Natural killer cell treated with Interleukin-12 subunit alpha and Interleukin-12 subunit beta and Interleukin-15 and Interleukin-18, amount 100 ng/mL, for 72 hours (primary cell): ENCODE data around the gene ACO2. TPM values are rescaled to one million over a fixed set of nuclear protein-coding genes. Genes with fewer than 3 reads are reported as not detected.

Experiments used
- ATAC-seq, 2 donors: fragments of 150-1000 bp; cut with Tn5 transposase in 1 of 2; sonication (Bioruptor Pico), chemical (Tn5 transposase) in 1 of 2; 2 replicates each; pipeline ENCODE4 v1.10.0; 2021
- DNase-seq: peaks from one replicate; pipeline ENCODE4 v3.0.0; 2022; ENCODE audit warnings: low spot score
- H3K27ac Mint-ChIP-seq, 2 donors: 1 replicate in 1 of 2; 2 replicates in 1 of 2; pipeline ENCODE4 v1.8.0; 2022; ENCODE audit warnings: mixed read lengths in 2 of 2, mild to moderate bottlenecking in 1 of 2, moderate library complexity in 1 of 2
- H3K27me3 Mint-ChIP-seq, 2 donors: 1 replicate in 1 of 2; 2 replicates in 1 of 2; pipeline ENCODE4 v1.8.0; 2022; ENCODE audit warnings: mixed read lengths in 2 of 2
- H3K36me3 Mint-ChIP-seq: one replicate; pipeline ENCODE4 v1.8.0; 2022; ENCODE audit warnings: mixed read lengths
- H3K4me1 Mint-ChIP-seq, 2 donors: 1 replicate in 1 of 2; 2 replicates in 1 of 2; pipeline ENCODE4 v1.8.0; 2022; ENCODE audit warnings: low read depth in 2 of 2, mixed read lengths in 2 of 2, mild to moderate bottlenecking in 1 of 2
- H3K4me3 Mint-ChIP-seq: one replicate; pipeline ENCODE4 v1.8.0; 2022; ENCODE audit warnings: mixed read lengths
- H3K9me3 Mint-ChIP-seq: 2 replicates; pipeline ENCODE4 v1.8.0; 2022; ENCODE audit warnings: mixed read lengths
- total RNA-seq, 2 donors: library from RNA; stranded (reverse); gene quantifications; one replicate each; pipeline ENCODE4 v1.2.3, GENCODE V29; 2022

The ACO2 gene
- total RNA-seq, 2 donors from 2014 or later, result 109 to 113 TPM

GRCh38 chr22:41575533-41575932 is 106.6 kb downstream of the ACO2 start:
- Mint-ChIP-seq H3K27ac (no peak overlapping the region), H3K4me3 (no peak overlapping the region), H3K4me1 (no peaks in the 10 kb centered on the region), H3K36me3 (no peaks in the 10 kb centered on the region), H3K27me3 (no peaks in the 10 kb centered on the region), H3K9me3 (no peaks in the 10 kb centered on the region)
- DNase-seq, result no peak
- no peak for ATAC-seq

GRCh38 chr22:41576877-41577276 is 108.0 kb downstream of the ACO2 start:
- no peak overlapping the region for H3K27ac Mint-ChIP-seq
- no peaks in the 10 kb centered on the region for H3K9me3 Mint-ChIP-seq
- no peak for DNase-seq
- no peaks in the 10 kb centered on the region for H3K27me3 Mint-ChIP-seq
- no peak for ATAC-seq
- no peaks in the 10 kb centered on the region for H3K36me3 Mint-ChIP-seq
- no peaks in the 10 kb centered on the region for H3K4me1 Mint-ChIP-seq
- H3K4me3 Mint-ChIP-seq, result no peak overlapping the region

GRCh38 chr22:41578114-41578513 is 109.2 kb downstream of the ACO2 start:
- Mint-ChIP-seq H3K27ac (no peak overlapping the region), H3K4me1 (no peaks in the 10 kb centered on the region), H3K36me3 (peaks cover 6% of the 10 kb centered on the region), H3K4me3 (no peak overlapping the region), H3K9me3 (no peaks in the 10 kb centered on the region), H3K27me3 (no peaks in the 10 kb centered on the region)
- no peak for DNase-seq
- ATAC-seq, result no peak

Other genes starting within 250 kb of the ACO2 start
- gene CHADL, start 228.2 kb upstream of the ACO2 start, total RNA-seq, result under 1 TPM; 0.40 to 0.45 TPM
- gene RANGAP1, start 182.9 kb upstream of the ACO2 start, total RNA-seq, result 100 to 1,000 TPM; 101 to 216 TPM
- gene ZC3H7B, start 167.6 kb upstream of the ACO2 start, total RNA-seq, result 10 to 100 TPM; 51.2 to 68.9 TPM
- 1 to 10 TPM; 3.8 to 4.3 TPM for gene TEF, start 87.2 kb upstream of the ACO2 start, total RNA-seq
- 10 to 100 TPM; 31.7 to 45.4 TPM for gene TOB2, start 22.3 kb upstream of the ACO2 start, total RNA-seq
- 10 to 100 TPM; 58.7 to 83.8 TPM for gene PHF5A, start 425 bp upstream of the ACO2 start, total RNA-seq
- 10 to 100 TPM; 42.5 to 84.0 TPM for gene POLR3H, start 75.4 kb downstream of the ACO2 start, total RNA-seq
- not detected for gene CSDC2, start 91.9 kb downstream of the ACO2 start, total RNA-seq
- 10 to 100 TPM; 33.3 to 50.3 TPM for gene PMM1, start 120.7 kb downstream of the ACO2 start, total RNA-seq
- gene DESI1, start 151.9 kb downstream of the ACO2 start, total RNA-seq, result 100 to 1,000 TPM in 1 of 2 donors, 10 to 100 TPM in 1; 54.2 to 120 TPM
- gene XRCC6, start 152.2 kb downstream of the ACO2 start, total RNA-seq, result 100 to 1,000 TPM; 276 to 305 TPM
- 100 to 1,000 TPM; 167 to 249 TPM for gene SNU13, start 219.8 kb downstream of the ACO2 start, total RNA-seq
- 10 to 100 TPM; 20.2 to 82.7 TPM for gene MEI1, start 230.4 kb downstream of the ACO2 start, total RNA-seq